Stomach (tissue), 4 donors: ENCODE data around the gene EPHB1.

ENCODE experiments used
- EP300 ChIP-seq: sonication (generic); formaldehyde crosslinking; IDR thresholded peaks from one replicate; pipeline ENCODE4 v1.6.1; 2017; ENCODE audit warnings: antibody characterized with exemption
- TF ChIP-seq, protein P1 (sequence below), 7 experiments: fragments of 450-650 bp in 4 of 7; fragments of 200-600 bp in 3 of 7; sonication (generic) in 3 of 7; IDR thresholded peaks; one replicate each; pipeline ENCODE4 v1.5.1; 2016 to 2019; ENCODE audit warnings: antibody characterized with exemption in 7 of 7, control low read depth in 2 of 7, mild to moderate bottlenecking in 1 of 7

DNA sequence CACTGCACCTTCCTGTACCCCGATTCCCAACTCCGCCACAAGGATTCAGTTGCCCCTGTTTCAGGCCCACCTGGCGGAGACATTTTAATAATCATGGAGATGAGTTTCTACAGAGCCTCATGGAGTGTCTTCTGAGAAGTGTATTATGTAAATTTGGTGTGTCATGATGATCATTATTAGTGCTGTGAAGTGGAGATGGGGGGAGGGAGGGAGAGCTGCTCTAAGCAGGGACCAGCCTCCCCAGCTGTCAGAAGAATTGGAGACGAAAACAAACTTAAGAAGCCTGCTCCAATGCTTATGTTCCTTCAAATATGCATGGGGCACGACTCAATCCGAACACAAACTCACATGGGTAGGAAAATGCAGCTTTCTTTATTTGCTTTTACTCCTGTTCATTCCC, 127.8 kb downstream of the EPHB1 start:
- TF ChIP-seq, protein P1, sequence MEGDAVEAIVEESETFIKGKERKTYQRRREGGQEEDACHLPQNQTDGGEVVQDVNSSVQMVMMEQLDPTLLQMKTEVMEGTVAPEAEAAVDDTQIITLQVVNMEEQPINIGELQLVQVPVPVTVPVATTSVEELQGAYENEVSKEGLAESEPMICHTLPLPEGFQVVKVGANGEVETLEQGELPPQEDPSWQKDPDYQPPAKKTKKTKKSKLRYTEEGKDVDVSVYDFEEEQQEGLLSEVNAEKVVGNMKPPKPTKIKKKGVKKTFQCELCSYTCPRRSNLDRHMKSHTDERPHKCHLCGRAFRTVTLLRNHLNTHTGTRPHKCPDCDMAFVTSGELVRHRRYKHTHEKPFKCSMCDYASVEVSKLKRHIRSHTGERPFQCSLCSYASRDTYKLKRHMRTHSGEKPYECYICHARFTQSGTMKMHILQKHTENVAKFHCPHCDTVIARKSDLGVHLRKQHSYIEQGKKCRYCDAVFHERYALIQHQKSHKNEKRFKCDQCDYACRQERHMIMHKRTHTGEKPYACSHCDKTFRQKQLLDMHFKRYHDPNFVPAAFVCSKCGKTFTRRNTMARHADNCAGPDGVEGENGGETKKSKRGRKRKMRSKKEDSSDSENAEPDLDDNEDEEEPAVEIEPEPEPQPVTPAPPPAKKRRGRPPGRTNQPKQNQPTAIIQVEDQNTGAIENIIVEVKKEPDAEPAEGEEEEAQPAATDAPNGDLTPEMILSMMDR (IDR thresholded peaks at IDR 0.05): no peak
- no peak for TF ChIP-seq EP300
